ENCODE results near the gene CD3G.
"Not testable (repeated sequence)": the region's sequence is repeated elsewhere in the genome, so short reads cannot be mapped to it uniquely, and the experiment has no call there.

The CD3G gene

DNA sequence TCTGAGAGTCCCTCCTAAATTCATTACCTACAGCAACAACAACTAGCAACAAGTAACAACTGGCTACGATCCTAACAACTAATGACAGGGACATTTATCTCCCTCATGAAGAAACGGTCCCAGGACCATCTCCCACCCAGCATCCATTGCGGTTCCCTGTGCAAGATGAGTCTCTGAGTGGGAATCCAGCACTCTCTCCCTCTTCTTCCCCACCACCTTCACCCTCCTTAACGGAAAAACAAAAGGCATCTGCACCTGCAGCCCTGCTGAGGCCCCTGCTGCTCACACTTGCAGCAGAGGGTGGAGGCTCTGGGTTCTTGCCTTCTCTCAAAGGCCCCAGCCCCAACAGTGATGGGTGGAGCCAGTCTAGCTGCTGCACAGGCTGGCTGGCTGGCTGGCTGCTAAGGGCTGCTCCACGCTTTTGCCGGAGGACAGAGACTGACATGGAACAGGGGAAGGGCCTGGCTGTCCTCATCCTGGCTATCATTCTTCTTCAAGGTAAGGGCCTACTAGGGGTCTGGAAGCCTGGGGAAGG lies at the start of gene CD3G:
CD3G (plus strand) TSS at position 364 of the 535 bp plus-strand sequence; CDS start at position 444, 80 bp downstream.
- no peak for DNase-seq

DNA sequence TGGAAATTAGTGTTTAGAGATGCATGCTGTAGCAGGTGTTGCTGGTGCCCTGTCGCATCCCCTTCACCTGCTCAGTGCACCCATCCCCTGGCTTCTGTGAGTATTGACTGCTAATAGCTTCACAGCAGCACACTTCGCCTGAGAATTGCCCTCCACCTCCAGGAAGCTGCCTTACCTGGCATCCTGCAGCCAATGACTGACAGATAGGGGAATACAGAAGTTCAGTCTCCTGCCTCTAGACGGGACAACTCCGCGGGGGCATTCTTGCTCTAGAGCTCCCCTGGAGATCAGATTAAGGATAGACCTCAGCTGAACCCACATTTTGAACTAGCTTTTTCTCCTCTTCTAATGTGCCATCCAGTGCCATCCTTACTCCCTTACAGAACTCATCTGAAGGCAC lies 48.9 kb upstream of the CD3G start:
- DNase-seq = no peak

DNA sequence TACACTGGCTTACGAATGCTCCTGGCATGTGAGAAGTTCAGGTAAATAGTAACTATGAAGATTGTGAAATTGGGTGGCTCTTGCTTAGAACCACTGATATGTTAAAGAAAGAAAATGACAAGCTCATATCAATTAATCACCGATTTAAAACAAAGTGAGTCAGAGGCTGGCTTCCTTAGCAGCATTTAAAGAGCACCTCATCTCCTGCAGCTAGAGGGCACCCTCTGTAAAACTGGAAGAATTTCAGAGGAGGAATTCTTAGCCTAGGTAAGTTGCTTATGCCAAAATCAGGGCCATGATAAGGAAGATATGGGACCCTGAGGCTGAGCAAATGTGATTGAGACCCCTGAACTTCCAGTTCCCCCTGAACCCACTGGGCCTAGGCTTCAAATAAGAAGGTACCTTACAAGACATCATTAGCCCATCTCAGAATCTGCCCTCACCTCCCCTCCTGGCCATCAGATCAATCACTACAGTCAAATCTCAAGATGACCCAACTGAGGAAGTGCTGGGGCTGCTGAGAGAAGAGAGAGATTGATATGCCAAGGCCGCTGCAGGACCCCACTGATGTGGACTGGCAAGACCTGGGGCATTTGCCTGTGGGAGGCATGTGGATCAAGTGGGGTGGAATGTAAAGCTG lies 48.2 kb upstream of the CD3G start:
- no peak for DNase-seq

DNA sequence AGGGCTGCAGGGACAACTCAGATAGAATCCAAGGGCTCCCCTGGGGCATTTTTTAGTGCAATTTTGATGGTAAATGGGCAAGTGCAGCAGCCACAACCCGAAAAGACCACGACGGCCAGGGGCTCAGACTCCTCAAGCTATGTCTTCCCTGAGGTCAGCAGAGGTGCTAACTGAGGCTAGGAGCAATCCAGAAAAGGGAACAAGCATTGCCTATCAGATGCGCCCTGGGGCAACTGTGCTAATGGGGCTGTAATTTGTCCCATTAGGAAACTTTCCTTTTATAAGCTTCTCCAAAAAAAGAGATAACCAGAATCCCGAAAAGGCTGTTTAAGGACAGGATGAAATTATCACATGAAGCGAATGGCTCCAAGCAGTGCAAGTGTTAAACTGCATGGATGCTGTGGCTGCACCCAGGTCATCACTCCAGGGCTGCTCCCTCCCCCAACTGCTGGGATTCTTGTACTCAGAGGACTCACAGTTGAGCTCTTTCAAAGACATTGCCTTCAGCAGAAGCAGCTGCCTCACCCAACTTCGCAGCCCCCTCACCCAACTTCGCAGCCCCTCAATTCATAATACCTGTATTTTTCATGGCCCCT lies 42.4 kb upstream of the CD3G start:
- no peak for DNase-seq

DNA sequence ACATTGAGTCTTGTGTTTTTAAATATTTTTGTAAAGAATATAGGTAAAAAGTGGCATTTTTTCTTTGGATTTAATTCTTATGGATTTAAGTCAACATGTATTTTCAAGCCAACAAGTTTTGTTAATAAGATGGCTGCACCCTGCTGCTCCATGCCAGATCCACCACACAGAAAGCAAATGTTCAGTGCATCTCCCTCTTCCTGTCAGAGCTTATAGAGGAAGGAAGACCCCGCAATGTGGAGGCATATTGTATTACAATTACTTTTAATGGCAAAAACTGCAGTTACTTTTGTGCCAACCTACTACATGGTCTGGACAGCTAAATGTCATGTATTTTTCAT lies 39.9 kb upstream of the CD3G start:
- DNase-seq = no peak

DNA sequence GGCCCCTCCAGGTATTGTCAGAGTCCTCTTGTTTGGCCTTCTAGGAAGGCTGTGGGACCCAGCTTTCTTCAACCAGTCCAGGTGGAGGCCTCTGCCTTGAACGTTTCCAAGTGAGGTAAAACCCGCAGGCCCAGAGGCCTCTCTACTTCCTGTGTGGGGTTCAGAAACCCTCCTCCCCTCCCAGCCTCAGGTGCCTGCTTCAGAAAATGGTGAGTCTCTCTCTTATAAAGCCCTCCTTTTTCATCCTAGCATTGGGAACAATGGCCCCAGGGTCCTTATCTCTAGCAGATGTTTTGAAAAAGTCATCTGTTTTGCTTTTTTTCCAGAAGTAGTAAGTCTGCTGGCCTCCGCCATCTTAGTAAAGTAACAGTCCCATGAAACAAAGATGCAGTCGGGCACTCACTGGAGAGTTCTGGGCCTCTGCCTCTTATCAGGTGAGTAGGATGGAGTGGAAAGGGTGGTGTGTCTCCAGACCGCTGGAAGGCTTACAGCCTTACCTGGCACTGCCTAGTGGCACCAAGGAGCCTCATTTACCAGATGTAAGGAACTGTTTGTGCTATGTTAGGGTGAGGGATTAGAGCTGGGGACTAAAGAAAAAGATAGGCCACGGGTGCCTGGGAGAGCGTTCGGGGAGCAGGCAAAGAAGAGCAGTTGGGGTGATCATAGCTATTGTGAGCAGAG lies 39.4 kb upstream of the CD3G start, which contains the start of gene CD3E:
CD3E (plus strand) TSS at position 163 of the 681 bp plus-strand sequence; CDS start at position 386, 223 bp downstream.
- no peak for DNase-seq

DNA sequence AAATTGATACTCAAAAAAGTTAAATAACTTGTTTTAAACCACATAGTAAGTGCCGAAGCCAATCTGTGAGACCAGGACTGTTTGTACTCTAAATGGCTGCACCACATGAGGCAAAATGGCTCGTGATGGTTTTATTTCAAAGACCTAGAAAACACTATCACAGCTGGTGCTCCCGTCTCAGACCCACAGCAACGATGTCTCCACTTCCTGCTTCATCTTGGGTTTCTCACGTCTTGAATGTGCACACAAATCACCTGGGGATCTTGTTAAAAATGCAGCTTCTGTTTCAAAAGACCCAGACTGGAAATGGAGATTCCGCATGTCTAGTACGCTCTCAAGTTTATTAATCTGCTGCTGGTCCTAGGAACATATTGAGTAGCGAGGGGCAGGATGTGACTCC lies 38.4 kb upstream of the CD3G start:
- DNase-seq = no peak

DNA sequence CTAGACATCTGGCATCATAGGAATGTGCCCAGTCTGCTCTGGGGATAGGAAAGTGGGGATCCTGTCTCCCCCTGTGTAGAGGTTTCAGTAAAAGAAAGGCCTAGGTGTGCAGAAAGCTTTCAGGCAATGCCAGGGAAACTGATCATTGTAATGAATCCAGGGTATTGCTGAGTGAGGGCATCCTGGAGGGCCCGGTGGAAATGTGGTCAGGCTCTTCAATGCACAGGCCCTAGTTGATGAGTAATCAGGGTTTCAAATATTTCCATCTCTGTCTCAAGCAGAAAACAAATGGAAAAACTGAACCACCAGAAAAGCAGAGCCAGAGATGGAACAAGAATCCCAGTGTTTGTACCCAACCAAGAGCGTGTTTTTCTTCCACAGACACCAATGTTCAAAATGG lies 37.6 kb upstream of the CD3G start:
- DNase-seq = no peak

DNA sequence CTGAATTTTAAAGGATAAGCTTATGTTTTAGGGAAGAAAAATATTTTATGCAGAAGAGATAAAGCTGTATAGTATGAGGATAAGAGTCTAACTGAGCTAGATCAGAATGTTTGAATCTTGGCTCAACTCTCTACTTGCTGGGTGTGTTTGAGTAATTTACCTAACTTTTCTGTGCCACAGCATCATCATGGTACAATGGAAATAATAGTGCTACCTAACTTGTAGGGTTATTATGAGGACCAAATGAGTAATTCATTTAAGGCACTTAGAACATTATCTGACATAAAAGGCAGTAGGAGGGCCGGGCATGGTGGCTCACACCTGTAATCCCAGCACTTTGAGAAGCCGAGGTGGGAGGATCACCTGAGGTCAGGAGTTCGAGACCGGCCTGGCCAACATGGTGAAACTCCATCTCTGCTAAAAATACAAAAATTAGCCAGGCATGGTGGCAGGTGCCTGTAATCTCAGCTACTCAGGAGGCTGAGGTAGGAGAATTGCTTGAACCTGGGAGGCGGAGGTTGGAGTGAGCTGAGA lies 35.1 kb upstream of the CD3G start:
- not testable (repeated sequence) for DNase-seq

DNA sequence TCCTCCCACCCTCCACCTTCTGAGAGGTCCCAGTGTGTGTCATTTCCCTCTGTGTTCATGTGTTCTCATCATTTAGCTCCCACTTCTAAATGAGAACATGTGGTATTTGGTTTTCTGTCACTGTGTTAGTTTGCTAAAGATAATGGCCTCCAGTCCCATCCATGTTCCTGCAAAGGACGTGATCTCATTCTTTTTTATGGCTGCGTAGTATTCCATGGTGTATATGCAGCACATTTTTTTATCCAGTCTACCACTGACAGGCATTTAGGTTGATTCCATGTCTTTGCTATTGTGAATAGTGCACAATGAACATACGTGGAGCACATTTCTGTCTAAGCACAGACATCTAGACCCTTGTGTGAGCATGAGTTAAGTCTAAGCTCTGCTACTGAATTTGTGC lies 33.9 kb upstream of the CD3G start:
- DNase-seq = no peak

DNA sequence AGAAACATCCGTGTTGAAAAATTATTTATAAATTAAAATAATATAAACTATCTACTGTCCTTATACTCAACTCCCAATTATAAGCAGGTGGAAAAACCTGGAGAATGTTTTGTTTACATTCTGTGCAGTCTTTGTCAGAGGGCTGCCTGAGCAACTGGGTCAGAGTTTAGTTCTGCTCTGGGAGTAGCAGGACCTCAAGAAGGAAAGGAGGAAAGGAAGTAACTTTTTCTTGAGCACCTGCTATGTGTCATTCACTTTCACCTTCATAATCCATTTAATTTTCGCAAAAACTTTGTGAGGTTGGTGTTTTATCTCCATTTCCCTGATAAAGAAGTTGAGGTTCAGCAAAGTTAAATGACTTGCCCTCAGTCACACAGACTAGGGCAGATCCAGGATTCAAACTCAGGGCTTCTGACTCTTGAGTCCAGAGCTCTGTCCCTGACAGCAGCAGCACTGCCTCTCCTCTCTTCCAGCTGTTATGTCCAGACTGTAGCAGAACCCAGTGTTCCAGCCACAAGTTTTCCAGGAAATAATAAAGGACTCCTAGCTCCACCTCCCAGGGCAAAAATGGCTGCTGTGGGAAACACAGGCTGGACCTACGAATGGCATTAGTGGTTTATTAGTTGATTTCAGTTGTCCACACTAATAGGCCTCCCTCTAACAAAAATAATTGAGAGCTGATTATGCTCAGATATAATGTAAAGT lies 33.2 kb upstream of the CD3G start:
- DNase-seq = no peak

DNA sequence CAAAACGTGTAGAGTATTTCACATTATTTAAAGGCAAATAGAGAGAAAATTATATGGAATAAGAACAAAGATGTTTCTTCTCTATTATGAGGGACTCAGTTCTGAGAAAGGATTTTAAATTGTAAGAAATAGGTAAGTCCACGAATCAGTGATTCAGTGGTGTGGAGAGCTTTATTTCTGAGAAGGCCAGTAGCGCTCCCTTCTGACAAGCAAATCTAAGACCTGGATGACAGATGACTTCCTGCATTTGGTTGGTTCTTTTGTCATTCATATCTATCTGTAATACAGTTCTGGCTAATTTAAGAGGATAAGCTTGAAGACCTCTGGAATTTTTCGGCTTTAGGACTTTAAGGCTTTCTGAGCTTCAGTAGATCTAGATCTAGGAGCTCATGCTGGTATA lies 32.6 kb upstream of the CD3G start:
- DNase-seq = no peak

DNA sequence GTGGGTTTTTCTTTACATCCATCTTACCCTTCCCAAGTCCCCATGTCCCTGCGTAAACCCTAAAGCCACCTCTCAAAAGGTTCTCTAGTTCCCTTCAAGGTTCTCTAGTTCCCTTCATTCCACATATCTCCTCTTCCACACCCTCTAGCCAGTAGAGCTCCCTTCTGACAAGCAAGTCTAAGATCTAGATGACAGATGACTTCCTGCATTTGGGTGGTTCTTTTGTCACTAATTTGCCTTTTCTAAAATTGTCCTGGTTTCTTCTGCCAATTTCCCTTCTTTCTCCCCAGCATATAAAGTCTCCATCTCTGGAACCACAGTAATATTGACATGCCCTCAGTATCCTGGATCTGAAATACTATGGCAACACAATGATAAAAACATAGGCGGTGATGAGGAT lies 31.8 kb upstream of the CD3G start:
- no peak for DNase-seq

DNA sequence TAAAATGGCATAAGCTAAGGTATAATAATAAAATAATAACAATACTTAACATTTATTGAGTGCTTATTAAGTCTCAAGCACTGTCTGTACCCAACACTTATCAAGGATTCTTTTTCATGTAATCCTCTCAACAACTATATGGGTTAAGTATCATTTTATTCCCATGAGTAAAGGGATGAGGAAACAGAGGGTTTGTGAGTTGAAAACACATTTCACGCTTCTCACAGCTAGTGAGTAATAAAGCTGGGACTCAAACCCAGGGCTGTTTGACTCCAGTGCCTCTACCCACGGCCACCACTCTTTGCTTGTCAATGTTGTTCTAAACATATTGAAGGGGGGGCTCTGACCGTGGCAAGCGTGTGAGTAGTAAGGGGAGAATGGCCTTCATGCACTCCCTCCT lies 30.9 kb upstream of the CD3G start:
- DNase-seq = no peak

DNA sequence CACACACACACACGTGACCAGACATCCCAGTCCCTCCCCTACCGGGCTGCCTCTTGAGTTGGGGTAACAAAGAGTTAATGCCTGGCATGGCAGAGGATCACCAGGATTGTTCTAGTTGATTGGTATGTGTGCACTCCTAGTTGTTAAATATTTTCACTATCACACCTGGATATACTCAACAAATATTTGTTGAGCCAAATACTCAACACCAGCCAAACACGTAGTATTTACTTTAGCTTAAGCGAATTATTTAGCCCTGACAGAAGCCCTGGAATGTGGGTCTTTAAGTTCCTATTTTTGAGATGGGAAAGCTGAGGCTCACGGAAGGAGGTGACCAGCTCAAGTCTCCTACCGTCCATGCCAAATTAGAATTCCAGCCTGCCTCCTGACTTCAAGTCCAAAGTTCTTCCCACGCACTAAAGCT lies 29.1 kb upstream of the CD3G start:
- no peak for DNase-seq

DNA sequence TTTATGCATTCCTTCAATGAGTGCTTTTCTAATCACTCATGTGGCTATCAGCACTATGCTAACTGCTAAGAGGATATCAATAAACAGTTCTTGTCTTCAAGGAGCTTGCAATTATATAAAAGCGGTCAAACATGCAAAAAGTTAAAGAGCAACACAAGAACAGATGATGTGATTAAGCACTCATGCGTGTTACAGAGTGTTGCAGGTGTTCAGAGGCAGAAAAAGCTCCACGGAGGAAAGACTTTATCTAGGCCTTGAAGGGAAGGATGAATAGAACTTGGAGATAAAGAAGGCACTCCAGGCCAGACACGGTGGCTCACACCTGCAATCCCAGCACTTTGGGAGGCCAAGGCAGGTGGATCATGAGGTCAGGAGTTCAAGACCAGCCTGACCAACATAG lies 26.0 kb upstream of the CD3G start:
- no peak for DNase-seq

DNA sequence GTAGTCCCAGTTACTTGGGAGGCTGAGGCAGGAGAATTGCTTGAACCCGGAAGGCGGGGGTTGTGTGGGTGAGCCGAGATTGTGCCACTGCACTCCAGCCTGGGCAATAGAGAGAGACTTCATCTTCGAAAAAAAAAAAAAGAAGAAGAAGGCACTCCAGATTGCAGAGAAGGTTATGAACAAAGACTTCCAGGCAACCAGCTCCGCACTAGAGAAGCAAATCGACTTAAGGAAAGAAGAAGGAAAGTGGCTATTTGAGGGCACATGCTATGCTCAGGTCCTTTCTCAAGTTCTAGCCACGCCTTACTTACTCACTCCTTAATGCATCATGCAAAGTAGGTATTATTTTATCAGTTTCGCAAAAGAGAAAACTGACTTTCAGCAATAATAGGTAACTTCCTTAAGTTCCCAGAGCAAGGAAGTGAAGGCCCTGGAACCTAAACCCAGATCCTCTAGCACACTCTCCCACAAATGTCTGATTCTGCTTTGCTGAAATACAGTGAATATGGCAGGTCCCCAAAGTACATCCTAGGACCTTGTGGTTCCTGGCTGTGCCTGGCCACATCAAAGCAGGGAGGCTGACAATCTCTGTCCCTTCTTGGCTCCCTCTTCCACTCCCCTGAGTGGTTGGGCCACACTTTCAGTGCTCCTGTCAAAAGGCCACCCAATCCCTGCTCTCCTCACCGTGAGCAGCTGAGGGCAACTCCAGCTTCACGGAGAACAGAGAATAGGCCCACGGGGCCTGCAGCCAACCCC lies 25.4 kb upstream of the CD3G start:
- no peak for DNase-seq

DNA sequence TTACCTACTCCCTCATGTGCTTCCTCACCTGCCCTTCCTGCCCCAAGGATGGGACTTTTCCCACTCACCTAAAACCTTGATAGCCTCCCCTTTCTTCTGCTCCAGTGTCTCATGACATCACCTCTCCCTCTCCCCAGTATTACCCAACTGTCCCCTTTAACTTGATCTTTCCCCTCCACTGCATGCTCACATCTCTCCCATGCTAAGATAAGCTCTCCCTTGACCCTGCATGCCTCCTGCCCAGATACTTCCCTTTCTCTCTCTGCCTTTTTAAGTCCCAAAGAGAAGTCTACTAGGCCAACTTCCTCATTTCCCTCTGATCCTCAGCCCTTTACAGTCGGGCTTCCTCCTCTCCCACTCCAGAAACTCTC lies 24.8 kb upstream of the CD3G start:
- DNase-seq = no peak

DNA sequence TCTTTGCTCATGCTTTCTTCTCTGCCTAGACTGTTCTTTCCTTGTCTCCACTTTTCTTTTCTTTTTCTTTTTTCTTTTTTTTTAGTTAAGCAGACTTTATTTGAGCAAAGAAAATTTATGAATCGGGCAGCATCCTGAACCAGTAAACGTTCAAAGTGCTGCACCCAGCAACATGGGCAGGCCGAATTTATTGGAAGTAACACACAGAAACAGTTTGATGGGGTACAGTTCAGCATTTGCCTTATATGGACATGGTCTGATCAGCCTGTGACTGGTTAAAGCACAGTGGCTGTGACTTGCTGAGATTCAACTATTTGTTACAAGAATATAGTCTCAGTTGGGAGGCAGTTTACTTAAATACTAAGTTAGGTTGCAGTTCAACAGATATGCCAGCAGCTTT lies 23.6 kb upstream of the CD3G start:
- DNase-seq = no peak

DNA sequence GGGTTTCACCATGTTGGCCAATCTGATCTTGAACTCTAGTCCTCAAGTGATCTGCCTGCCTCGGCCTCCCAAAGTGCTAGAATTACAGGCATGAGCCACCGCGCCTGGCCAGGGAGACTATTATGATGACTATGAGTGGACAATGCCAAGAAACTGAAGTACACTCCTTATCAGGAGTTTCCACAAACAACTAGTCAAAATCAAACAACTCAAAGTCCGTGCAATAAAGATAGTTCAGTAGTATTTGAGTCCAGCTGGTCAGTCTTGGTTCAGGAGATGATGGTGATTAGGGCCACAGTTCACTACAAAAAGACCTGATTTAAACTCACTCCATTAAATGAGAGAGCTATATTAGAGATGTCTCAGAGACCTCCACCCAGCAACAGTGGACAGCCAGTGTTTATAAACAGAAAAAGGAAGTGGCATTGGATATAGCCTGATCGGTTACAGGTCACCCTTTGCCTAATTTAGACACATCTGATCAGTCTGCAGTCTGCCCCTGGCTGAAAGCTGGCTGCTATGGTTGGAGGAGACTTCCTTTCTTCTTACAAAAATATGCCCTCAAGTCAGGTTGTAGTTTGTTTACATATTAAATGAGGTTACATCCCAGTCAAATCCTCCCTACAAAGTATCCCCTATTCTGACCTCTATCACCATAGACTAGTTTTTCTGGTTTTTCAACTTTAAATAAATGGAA lies 22.6 kb upstream of the CD3G start:
- no peak for DNase-seq

DNA sequence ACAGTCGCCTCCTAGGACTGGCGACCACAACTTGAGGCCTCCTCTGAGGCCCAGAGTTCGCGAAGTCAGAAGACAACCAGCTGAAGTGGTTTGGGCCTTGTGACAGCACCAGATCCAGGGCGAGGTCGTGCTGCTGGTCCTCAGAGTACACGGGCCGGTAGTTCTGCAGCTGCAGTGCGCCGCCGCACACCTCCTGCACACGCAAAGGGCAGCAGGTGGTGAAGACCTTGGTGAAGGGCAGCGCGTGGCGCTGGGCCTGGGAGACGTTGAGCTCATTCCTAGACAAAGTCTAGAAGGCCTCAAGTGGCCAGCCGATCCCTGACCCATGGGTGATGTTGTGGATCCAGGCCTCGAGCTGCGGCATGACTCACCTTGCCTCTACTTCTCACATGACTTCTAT lies 21.4 kb upstream of the CD3G start:
- DNase-seq = no peak

DNA sequence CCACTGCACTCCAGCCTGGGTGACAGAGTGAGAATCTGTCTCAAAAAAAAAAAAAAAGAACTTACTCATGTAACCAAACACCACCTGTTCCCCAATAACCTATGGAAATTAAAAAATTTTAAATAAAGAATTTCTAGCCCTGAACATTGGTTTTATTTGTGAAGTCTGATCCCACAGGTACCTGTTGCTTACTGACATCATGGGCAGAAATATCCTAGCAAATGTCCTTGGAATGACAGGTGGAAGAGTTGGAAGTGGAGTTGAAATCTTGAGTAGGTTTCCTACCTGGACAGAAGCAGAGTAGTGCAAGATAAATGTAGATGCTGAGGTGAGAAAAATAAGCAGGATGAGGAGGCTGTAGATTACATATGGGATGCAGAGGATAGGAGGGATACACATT lies 18.9 kb upstream of the CD3G start:
- no peak for DNase-seq

All from NCI-H345 (cell line).